ENCODE data around the gene XPNPEP1.

XPNPEP1 gene

GRCh38 chr10:109947111-109947920 lies 24.0 kb upstream of the XPNPEP1 start:
- DNase-seq (ENCODE audit: low read depth in 2 of 2): no peak

- DNase-seq (ENCODE audit: low read depth in 2 of 2): no peak
Measured at GRCh38 chr10:109946680-109947079, 23.4 kb upstream of the XPNPEP1 start.

- DNase-seq (ENCODE audit: low read depth in 2 of 2): no peak
Measured at GRCh38 chr10:109945473-109946177, 22.3 kb upstream of the XPNPEP1 start.

GRCh38 chr10:109944613-109945012 lies 21.3 kb upstream of the XPNPEP1 start:
- no peak for DNase-seq (ENCODE audit: low read depth in 2 of 2)

GRCh38 chr10:109941236-109941862 lies 18.0 kb upstream of the XPNPEP1 start:
- DNase-seq (ENCODE audit: low read depth in 2 of 2): no peak

- DNase-seq (ENCODE audit: low read depth in 2 of 2): no peak
Measured at GRCh38 chr10:109940553-109940952, 17.2 kb upstream of the XPNPEP1 start.

- no peak for DNase-seq (ENCODE audit: low read depth in 2 of 2)
Measured at GRCh38 chr10:109940117-109940516, 16.8 kb upstream of the XPNPEP1 start.

GRCh38 chr10:109939315-109939961 lies 16.1 kb upstream of the XPNPEP1 start:
- DNase-seq (ENCODE audit: low read depth in 2 of 2): no peak

GRCh38 chr10:109937460-109938065 lies 14.3 kb upstream of the XPNPEP1 start:
- no peak for DNase-seq (ENCODE audit: low read depth in 2 of 2)

GRCh38 chr10:109934958-109935793 lies 11.9 kb upstream of the XPNPEP1 start:
- DNase-seq (ENCODE audit: low read depth in 2 of 2): no peak

- DNase-seq (ENCODE audit: low read depth in 2 of 2): no peak
Measured at GRCh38 chr10:109933984-109934565, 10.8 kb upstream of the XPNPEP1 start.

- DNase-seq (ENCODE audit: low read depth in 2 of 2): no peak
Measured at GRCh38 chr10:109932968-109933367, 9.7 kb upstream of the XPNPEP1 start.

- no peak for DNase-seq (ENCODE audit: low read depth in 2 of 2)
Measured at GRCh38 chr10:109932391-109932790, 9.1 kb upstream of the XPNPEP1 start.

- no peak for DNase-seq (ENCODE audit: low read depth in 2 of 2)
Measured at GRCh38 chr10:109931163-109931562, 7.9 kb upstream of the XPNPEP1 start.

- DNase-seq (ENCODE audit: low read depth in 2 of 2): no peak
Measured at GRCh38 chr10:109929501-109930219, 6.3 kb upstream of the XPNPEP1 start.

GRCh38 chr10:109928475-109928891 lies 5.2 kb upstream of the XPNPEP1 start:
- DNase-seq (ENCODE audit: low read depth in 2 of 2): no peak

- no peak for DNase-seq (ENCODE audit: low read depth in 2 of 2)
Measured at GRCh38 chr10:109926825-109927224, 3.5 kb upstream of the XPNPEP1 start.

- DNase-seq (ENCODE audit: low read depth in 2 of 2): no peak
Measured at GRCh38 chr10:109926061-109926745, 2.9 kb upstream of the XPNPEP1 start.

GRCh38 chr10:109924967-109925620 lies 1.8 kb upstream of the XPNPEP1 start:
- DNase-seq (ENCODE audit: low read depth in 2 of 2): no peak
